Measurements from ENCODE around the gene FUCA2.
A peak's percentile ranks its signal among the peaks of the same experiment; 100 is the strongest.
"Not testable (repeated sequence)": the region's sequence is repeated elsewhere in the genome, so short reads cannot be mapped to it uniquely, and the experiment has no call there.

Gene FUCA2

DNA sequence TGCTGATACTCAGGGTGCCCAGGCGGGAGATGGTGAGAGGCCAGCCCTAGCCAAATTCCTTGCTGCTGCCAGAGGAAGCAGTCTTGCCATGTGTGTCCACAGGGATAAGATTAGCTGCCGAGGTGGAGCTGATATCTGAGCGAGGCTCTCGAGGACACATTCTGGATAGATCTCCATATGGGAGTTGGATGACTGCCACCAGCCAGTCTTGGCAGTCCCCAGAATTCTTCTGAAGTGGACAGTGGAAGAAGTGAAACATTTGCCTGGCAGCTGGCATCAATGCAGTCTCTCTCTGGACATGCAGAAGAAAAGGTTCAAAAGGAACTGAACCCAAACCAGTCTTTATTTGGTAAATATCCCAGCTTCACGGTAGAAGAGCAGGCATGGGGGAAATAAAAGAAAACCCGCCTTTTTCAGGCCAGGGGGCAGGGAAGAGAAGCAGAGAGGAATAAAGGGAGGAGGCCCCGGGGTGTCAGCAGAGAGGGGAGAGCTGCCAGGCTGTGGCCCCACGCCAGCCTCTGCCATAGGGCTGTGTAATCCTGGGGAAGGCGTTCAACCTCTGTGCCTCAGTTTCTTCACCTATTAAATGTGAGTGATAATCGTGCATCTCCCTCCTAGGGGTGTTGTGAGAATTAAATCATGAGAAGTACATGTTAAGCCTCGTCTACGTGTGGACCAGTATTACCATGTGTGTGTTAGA lies 3.7 kb upstream of the FUCA2 start:
- no peak for DNase-seq (ENCODE audit: low read depth)
- TF ChIP-seq, protein P1, sequence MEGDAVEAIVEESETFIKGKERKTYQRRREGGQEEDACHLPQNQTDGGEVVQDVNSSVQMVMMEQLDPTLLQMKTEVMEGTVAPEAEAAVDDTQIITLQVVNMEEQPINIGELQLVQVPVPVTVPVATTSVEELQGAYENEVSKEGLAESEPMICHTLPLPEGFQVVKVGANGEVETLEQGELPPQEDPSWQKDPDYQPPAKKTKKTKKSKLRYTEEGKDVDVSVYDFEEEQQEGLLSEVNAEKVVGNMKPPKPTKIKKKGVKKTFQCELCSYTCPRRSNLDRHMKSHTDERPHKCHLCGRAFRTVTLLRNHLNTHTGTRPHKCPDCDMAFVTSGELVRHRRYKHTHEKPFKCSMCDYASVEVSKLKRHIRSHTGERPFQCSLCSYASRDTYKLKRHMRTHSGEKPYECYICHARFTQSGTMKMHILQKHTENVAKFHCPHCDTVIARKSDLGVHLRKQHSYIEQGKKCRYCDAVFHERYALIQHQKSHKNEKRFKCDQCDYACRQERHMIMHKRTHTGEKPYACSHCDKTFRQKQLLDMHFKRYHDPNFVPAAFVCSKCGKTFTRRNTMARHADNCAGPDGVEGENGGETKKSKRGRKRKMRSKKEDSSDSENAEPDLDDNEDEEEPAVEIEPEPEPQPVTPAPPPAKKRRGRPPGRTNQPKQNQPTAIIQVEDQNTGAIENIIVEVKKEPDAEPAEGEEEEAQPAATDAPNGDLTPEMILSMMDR (conservative IDR thresholded peaks at IDR 0.05; ENCODE audit: low read depth, low read length), result no peak

GRCh38 chr6:143513410-143513809 lies 1.9 kb upstream of the FUCA2 start:
- TF ChIP-seq, protein P1 (conservative IDR thresholded peaks at IDR 0.05; ENCODE audit: low read depth, low read length), result peak; percentile 66
- DNase-seq (ENCODE audit: low read depth), result peak; percentile 25
- no peak overlapping the region for H3K4me3 ChIP-seq (ENCODE audit: low read depth, low read length)

More for the DNA sequence above, 3.7 kb upstream of the FUCA2 start:
- H3K4me3 ChIP-seq (ENCODE audit: low read depth, low read length), result no peak overlapping the region

DNA sequence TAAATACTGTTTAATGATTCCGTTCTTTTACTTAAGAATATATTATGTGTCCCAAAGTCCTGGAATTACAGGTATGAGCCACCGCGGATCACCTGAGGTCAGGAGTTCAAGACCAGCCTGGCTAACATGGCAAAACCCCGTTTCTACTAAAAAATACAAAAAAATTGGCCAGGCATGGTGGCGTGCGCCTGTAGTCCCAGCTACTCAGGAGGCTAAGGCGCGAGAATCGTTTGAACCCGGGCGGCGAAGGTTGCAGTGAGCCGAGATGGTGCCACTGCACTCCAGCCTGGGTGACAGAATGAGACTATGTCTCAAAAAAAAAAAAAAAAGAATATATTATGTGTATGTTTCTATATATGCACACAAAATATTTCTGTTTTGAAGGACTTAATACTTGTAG lies 1.2 kb downstream of the FUCA2 start:
- not testable (repeated sequence) for DNase-seq (ENCODE audit: low read depth)
- peak overlapping the region; percentile 86 for H3K4me3 ChIP-seq (ENCODE audit: low read depth, low read length)

GRCh38 chr6:143507358-143508145 lies 4.0 kb downstream of the FUCA2 start:
- H3K4me3 ChIP-seq (ENCODE audit: low read depth, low read length), result no peak overlapping the region
- DNase-seq (ENCODE audit: low read depth), result no peak
- TF ChIP-seq, protein P1 (conservative IDR thresholded peaks at IDR 0.05; ENCODE audit: low read depth, low read length), result no peak

GRCh38 chr6:143506620-143507019 lies 4.9 kb downstream of the FUCA2 start:
- TF ChIP-seq, protein P1 (conservative IDR thresholded peaks at IDR 0.05; ENCODE audit: low read depth, low read length), result no peak
- DNase-seq (ENCODE audit: low read depth), result no peak
- H3K4me3 ChIP-seq (ENCODE audit: low read depth, low read length), result no peak overlapping the region

GRCh38 chr6:143506199-143506598 lies 5.3 kb downstream of the FUCA2 start:
- DNase-seq (ENCODE audit: low read depth), result no peak
- H3K4me3 ChIP-seq (ENCODE audit: low read depth, low read length), result no peak overlapping the region
- TF ChIP-seq, protein P1 (conservative IDR thresholded peaks at IDR 0.05; ENCODE audit: low read depth, low read length), result no peak

DNA sequence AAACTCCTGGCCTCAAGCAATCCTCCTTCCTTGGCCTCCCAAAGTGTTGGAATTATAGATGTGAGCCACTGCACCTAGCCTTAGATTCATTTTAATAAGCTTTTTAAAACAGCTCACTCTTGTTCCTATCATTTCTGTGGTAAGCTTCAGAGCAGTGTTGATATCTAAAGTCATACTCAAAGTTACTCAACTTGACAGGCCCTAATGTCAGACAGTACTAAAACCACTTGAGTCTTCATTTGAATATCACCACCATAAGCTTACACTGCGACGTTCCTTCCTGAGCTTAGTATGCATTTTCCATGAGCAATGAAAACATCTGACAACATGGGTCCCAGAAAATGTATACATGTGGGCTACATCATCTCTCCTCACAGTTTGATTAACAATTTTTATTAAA lies 6.0 kb downstream of the FUCA2 start:
- no peak overlapping the region for H3K4me3 ChIP-seq (ENCODE audit: low read depth, low read length)
- no peak for DNase-seq (ENCODE audit: low read depth)
- TF ChIP-seq, protein P1 (conservative IDR thresholded peaks at IDR 0.05; ENCODE audit: low read depth, low read length), result no peak

Measured in choroid plexus epithelial cell (primary cell).